Right lobe of liver (tissue), 6 donors: ENCODE results near the gene KIF5C. TPM values are rescaled to one million over a fixed set of nuclear protein-coding genes. Genes with fewer than 3 reads are reported as not detected.

ENCODE experiments used
- ATAC-seq, 4 donors: fragments of 200-7000 bp; cut with Tn5 transposase; one replicate each; pipeline ENCODE4 v1.9.1; 2020; ENCODE audit warnings: mild to moderate bottlenecking in 4 of 4, moderate library complexity in 4 of 4
- DNase-seq, 3 donors: peaks; one replicate each; pipeline ENCODE4 v3.0.0-alpha.2; 2020
- H3K27ac ChIP-seq, 3 donors: fragments of 200-600 bp; one replicate each; pipeline ENCODE4 v1.8.0; 2022
- H3K27me3 ChIP-seq, 2 donors: fragments of 200-600 bp; one replicate each; pipeline ENCODE4 v1.8.0; 2022
- H3K36me3 ChIP-seq, 4 donors: fragments of 200-600 bp; sonication (generic) in 1 of 4; one replicate each; pipeline versions ENCODE4 v1.5.1 to v1.8.0; 2017 to 2022; ENCODE audit warnings: control low read depth in 1 of 4
- H3K4me1 ChIP-seq, 4 donors: fragments of 200-600 bp; sonication (generic) in 1 of 4; one replicate each; pipeline versions ENCODE4 v1.5.1 to v1.8.0; 2017 to 2022; ENCODE audit warnings: control low read depth in 1 of 4
- H3K4me3 ChIP-seq, 3 donors: fragments of 200-600 bp; one replicate each; pipeline ENCODE4 v1.8.0; 2022
- H3K9me3 ChIP-seq, 4 donors: fragments of 200-600 bp; sonication (generic) in 1 of 4; one replicate each; pipeline versions ENCODE4 v1.5.1 to v1.8.0; 2017 to 2022; ENCODE audit warnings: control low read depth in 1 of 4
- POLR2A ChIP-seq: fragments of 450-650 bp; IDR thresholded peaks from one replicate; pipeline ENCODE4 v1.6.1; 2017; ENCODE audit warnings: antibody characterized with exemption, mild to moderate bottlenecking
- WGBS: methylation state at CpG from one replicate; pipeline ENCODE4 v1.1.6; 2018; ENCODE audit warnings: low coverage, low lambda C conversion rate; ENCODE audit not compliant: insufficient coverage; ENCODE audit errors: missing lambda C conversion rate; 5-methylcytosine and 5-hydroxymethylcytosine counted together
- intact Hi-C, 2 donors: fragments of 100-400 bp; cut with DNase I; formaldehyde crosslinking; loops; one replicate each; pipeline versions ENCODE4 v1.11.2 to v1.14.1; 2022
- total RNA-seq, 6 experiments: library from RNA; depleted of rRNA in 2 of 6; stranded (reverse); fragments of >200 nt in 2 of 6; fragmentation: NEBNext Ultra II Directional in 3 of 6; extraction: Animal tissue kit (Norgen Biotek cat#: 25700) in 3 of 6; gene quantifications; one replicate each; pipeline versions ENCODE4 v1.1.0 to v1.2.4, GENCODE V29; 2016 to 2023
- TF ChIP-seq, protein P1 (sequence below), 4 donors: fragments of 200-600 bp in 3 of 4; fragments of 450-650 bp in 1 of 4; IDR thresholded peaks; one replicate each; pipeline versions ENCODE4 v1.5.1 to v1.8.0; 2016 to 2022; ENCODE audit warnings: antibody characterized with exemption in 4 of 4, mild to moderate bottlenecking in 2 of 4
- donor health status: DM: no; HTN: yes; CAD: no.
- donor health status: DM: no; HTN: no; CAD: no.
- donor health status: DM: no; HTN: no; CAD: no.
- donor health status: DM: no; HTN: yes; CAD: no.
- donor health status: DM: no; HTN: yes; CAD: no.

The KIF5C gene
- total RNA-seq, 6 experiments from 2014 or later = 0.07 to 1.1 (median 0.34) TPM

DNA sequence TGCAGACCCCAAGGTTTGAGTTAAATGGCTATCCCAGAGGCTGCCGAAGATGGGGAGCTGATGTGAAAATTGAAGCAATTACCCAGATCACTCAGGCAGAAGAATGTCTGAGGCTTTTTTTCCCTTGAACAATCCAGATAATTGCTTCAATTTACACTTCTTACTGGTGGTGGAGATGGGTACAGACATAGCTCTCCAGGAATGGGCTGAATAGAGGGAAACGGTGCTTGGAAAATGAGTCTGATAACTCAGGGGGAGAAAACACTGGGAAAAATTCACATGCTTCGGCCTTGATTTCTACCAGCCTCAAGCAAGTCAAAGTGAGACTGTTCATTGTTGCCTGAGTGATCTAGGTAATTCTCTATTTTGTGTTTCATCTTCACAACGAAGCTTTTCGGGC lies 9.5 kb upstream of the KIF5C start:
- H3K4me1 ChIP-seq = no peaks in the 10 kb centered on the region
- DNase-seq (no peak), ATAC-seq (no peak)
- no peaks in the 10 kb centered on the region for H3K9me3 ChIP-seq
- no peak overlapping the region for H3K27ac ChIP-seq
- H3K36me3 ChIP-seq = no peaks in the 10 kb centered on the region
- TF ChIP-seq, protein P1, sequence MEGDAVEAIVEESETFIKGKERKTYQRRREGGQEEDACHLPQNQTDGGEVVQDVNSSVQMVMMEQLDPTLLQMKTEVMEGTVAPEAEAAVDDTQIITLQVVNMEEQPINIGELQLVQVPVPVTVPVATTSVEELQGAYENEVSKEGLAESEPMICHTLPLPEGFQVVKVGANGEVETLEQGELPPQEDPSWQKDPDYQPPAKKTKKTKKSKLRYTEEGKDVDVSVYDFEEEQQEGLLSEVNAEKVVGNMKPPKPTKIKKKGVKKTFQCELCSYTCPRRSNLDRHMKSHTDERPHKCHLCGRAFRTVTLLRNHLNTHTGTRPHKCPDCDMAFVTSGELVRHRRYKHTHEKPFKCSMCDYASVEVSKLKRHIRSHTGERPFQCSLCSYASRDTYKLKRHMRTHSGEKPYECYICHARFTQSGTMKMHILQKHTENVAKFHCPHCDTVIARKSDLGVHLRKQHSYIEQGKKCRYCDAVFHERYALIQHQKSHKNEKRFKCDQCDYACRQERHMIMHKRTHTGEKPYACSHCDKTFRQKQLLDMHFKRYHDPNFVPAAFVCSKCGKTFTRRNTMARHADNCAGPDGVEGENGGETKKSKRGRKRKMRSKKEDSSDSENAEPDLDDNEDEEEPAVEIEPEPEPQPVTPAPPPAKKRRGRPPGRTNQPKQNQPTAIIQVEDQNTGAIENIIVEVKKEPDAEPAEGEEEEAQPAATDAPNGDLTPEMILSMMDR (IDR thresholded peaks at IDR 0.05) = no peak
- no peak for TF ChIP-seq POLR2A
- intact Hi-C loops = no loop called here
- no peaks in the 10 kb centered on the region for H3K27me3 ChIP-seq
- no peak overlapping the region for H3K4me3 ChIP-seq
- 87% methylated on average over 3 of the region's 5 CpGs for whole genome bisulfite sequencing

- no peak for TF ChIP-seq POLR2A
- TF ChIP-seq, protein P1 (IDR thresholded peaks at IDR 0.05) = no peak
- H3K4me3 ChIP-seq = no peak overlapping the region
- 44% methylated on average over 4 of the region's 4 CpGs for WGBS
- intact Hi-C loops = no loop called here
- ATAC-seq (no peak), DNase-seq (no peak)
- H3K27ac ChIP-seq = no peak overlapping the region
- no peaks in the 10 kb centered on the region for H3K4me1 ChIP-seq
- no peaks in the 10 kb centered on the region for H3K9me3 ChIP-seq
- no peaks in the 10 kb centered on the region for H3K27me3 ChIP-seq
- H3K36me3 ChIP-seq = no peaks in the 10 kb centered on the region
These were observed 8.9 kb upstream of the KIF5C start for GRCh38 chr2:148866091-148866490.

- intact Hi-C loops = no loop called here
- Histone ChIP-seq H3K4me1 (no peaks in the 10 kb centered on the region), H3K27me3 (no peaks in the 10 kb centered on the region), H3K36me3 (no peaks in the 10 kb centered on the region), H3K27ac (no peak overlapping the region), H3K4me3 (no peak overlapping the region), H3K9me3 (no peaks in the 10 kb centered on the region)
- 44% methylated on average over 2 of the region's 4 CpGs for WGBS
- DNase-seq = no peak
- no peak for TF ChIP-seq POLR2A
- TF ChIP-seq, protein P1 (IDR thresholded peaks at IDR 0.05) = no peak
- ATAC-seq = no peak
These were observed 7.8 kb upstream of the KIF5C start for GRCh38 chr2:148867079-148867769.

DNA sequence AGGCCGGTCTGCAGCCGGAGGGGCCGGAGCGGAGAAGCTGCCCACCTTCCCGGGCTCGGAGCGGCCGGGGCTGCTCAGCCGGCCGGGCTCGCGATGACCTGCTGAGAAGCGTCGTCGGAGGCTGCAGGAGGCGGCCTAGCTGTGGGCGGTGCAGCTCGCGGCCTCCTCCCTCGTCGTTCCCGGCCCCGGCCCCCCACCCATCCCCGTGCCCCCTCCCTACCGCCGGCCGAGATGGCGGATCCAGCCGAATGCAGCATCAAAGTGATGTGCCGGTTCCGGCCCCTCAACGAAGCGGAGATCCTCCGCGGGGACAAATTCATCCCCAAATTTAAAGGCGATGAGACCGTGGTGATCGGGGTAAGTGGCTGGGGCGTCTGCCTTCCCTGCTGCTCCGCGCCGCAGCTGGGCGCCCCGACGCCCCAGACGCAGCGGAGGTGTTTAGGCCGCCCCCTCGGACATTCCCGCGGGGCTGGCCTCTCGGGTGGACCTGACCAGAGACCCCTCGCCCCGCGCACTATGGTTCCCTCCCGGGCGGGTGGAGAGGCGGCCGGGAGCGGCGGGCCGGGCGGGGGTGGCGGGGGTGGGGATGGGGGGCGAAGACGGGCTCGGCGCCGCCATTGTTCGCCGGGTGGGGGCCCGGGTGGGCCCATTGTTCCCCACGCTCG lies 492 bp downstream of the KIF5C start:
- Histone ChIP-seq H3K36me3 (no peaks in the 10 kb centered on the region), H3K27ac (no peak overlapping the region), H3K27me3 (peaks cover 0 to 14% of the 10 kb centered on the region in 2 donors), H3K9me3 (no peaks in the 10 kb centered on the region), H3K4me1 (peaks cover 0 to 20% (median 7%) of the 10 kb centered on the region in 4 donors), H3K4me3 (peak overlapping the region; percentile 18 to 45 (median 23))
- no peak for DNase-seq
- no peak for ATAC-seq
- intact Hi-C loops = no loop called here
- WGBS = under 1% methylated on average over 17 of the region's 74 CpGs
- TF ChIP-seq POLR2A = no peak
- TF ChIP-seq, protein P1 (IDR thresholded peaks at IDR 0.05) = no peak
